Uterus (tissue), 4 donors: Measurements from ENCODE around the gene HORMAD2. TPM values are rescaled to one million over a fixed set of nuclear protein-coding genes. Genes with fewer than 3 reads are reported as not detected.

Source experiments
- DNase-seq, 2 donors: peaks; one replicate each; pipeline ENCODE4 v3.0.0-alpha.2; 2019 to 2020
- H3K27ac ChIP-seq, 2 donors: fragments of 200-600 bp; sonication (generic); 1 replicate in 1 of 2; 2 replicates in 1 of 2; pipeline ENCODE4 v1.5.1; 2016 to 2018
- H3K27me3 ChIP-seq, 2 donors: fragments of 200-600 bp; sonication (generic); one replicate each; pipeline ENCODE4 v1.5.1; 2018 to 2019; ENCODE audit warnings: control low read depth in 1 of 2
- H3K36me3 ChIP-seq, 2 donors: fragments of 200-600 bp; sonication (generic); one replicate each; pipeline ENCODE4 v1.5.1; 2019; ENCODE audit warnings: control low read depth in 1 of 2
- H3K4me1 ChIP-seq, 2 donors: fragments of 200-600 bp; sonication (generic); one replicate each; pipeline ENCODE4 v1.5.1; 2018 to 2019; ENCODE audit warnings: control low read depth in 1 of 2
- H3K4me3 ChIP-seq, 2 donors: fragments of 200-600 bp; sonication (generic); 1 replicate in 1 of 2; 2 replicates in 1 of 2; pipeline ENCODE4 v1.5.1; 2018 to 2019; ENCODE audit warnings: mild to moderate bottlenecking in 1 of 2
- H3K9me3 ChIP-seq, 2 donors: fragments of 200-600 bp; sonication (generic); one replicate each; pipeline ENCODE4 v1.5.1; 2019; ENCODE audit warnings: control low read depth in 1 of 2
- CTCF ChIP-seq, 4 experiments: fragments of 200-600 bp in 2 of 4; fragments of 450-650 bp in 2 of 4; sonication (generic) in 2 of 4; IDR thresholded peaks; one replicate each; pipeline ENCODE4 v1.5.1; 2016 to 2019; ENCODE audit warnings: antibody characterized with exemption in 4 of 4, mild to moderate bottlenecking in 2 of 4, moderate library complexity in 1 of 4
- POLR2A ChIP-seq, 2 donors: fragments of 450-650 bp; IDR thresholded peaks; one replicate each; pipeline ENCODE4 v1.6.1; 2016; ENCODE audit warnings: antibody characterized with exemption in 2 of 2, mild to moderate bottlenecking in 1 of 2, moderate library complexity in 1 of 2
- intact Hi-C: fragments of 100-400 bp; cut with DNase I; formaldehyde crosslinking; loops from one replicate; pipeline ENCODE4 v1.15.1; 2023; ENCODE audit warnings: low total_unique reads
- total RNA-seq, 4 donors: library from RNA; depleted of rRNA in 3 of 4; stranded (reverse); fragments of >200 nt in 3 of 4; gene quantifications; one replicate each; pipeline versions ENCODE4 v1.1.0 to v1.2.4, GENCODE V29; 2014 to 2023
- donor health status: DM: yes; HTN: yes; CAD: no.

HORMAD2 gene
- total RNA-seq, 4 donors from 2014 or later = not detected

GRCh38 chr22:30167296-30167695 is 87.0 kb downstream of the HORMAD2 start:
- H3K9me3 ChIP-seq = no peaks in the 10 kb centered on the region
- intact Hi-C loops = no loop called here
- TF ChIP-seq POLR2A (IDR thresholded peaks at IDR 0.05) (no peak), CTCF (IDR thresholded peaks at IDR 0.05) (no peak)

GRCh38 chr22:30167734-30168133 is 87.5 kb downstream of the HORMAD2 start:
- no peak for TF ChIP-seq CTCF (IDR thresholded peaks at IDR 0.05)
- peaks cover 0 to 6% of the 10 kb centered on the region in 2 donors for H3K27me3 ChIP-seq
- intact Hi-C loops = no loop called here
- H3K36me3 ChIP-seq = no peaks in the 10 kb centered on the region
- DNase-seq = no peak
- H3K27ac ChIP-seq = no peak overlapping the region
- H3K4me3 ChIP-seq = no peak overlapping the region
- H3K4me1 ChIP-seq = no peaks in the 10 kb centered on the region
- H3K9me3 ChIP-seq = no peaks in the 10 kb centered on the region

More at GRCh38 chr22:30167296-30167695, 87.0 kb downstream of the HORMAD2 start:
- Histone ChIP-seq H3K4me3 (no peak overlapping the region), H3K36me3 (no peaks in the 10 kb centered on the region), H3K27me3 (peaks cover 0 to 6% of the 10 kb centered on the region in 2 donors), H3K27ac (no peak overlapping the region), H3K4me1 (no peaks in the 10 kb centered on the region)
- no peak for DNase-seq

- H3K27ac ChIP-seq = no peak overlapping the region
- H3K36me3 ChIP-seq = no peaks in the 10 kb centered on the region
- no peaks in the 10 kb centered on the region for H3K4me1 ChIP-seq
- peaks cover 0 to 6% of the 10 kb centered on the region in 2 donors for H3K27me3 ChIP-seq
- intact Hi-C loops = no loop called here
- no peak for TF ChIP-seq CTCF (IDR thresholded peaks at IDR 0.05)
- no peak for TF ChIP-seq POLR2A (IDR thresholded peaks at IDR 0.05)
- DNase-seq = no peak
- H3K9me3 ChIP-seq = no peaks in the 10 kb centered on the region
- H3K4me3 ChIP-seq = no peak overlapping the region
Measured at GRCh38 chr22:30169002-30169401, 88.7 kb downstream of the HORMAD2 start.

- peaks cover 0 to 6% of the 10 kb centered on the region in 2 donors for H3K27me3 ChIP-seq
- TF ChIP-seq CTCF (IDR thresholded peaks at IDR 0.05) (no peak), POLR2A (IDR thresholded peaks at IDR 0.05) (no peak)
- no peak overlapping the region for H3K27ac ChIP-seq
- no peaks in the 10 kb centered on the region for H3K4me1 ChIP-seq
- intact Hi-C loops = no loop called here
- H3K4me3 ChIP-seq = no peak overlapping the region
- DNase-seq = no peak
- no peaks in the 10 kb centered on the region for H3K36me3 ChIP-seq
- H3K9me3 ChIP-seq = no peaks in the 10 kb centered on the region
Measured at GRCh38 chr22:30170129-30170528, 89.9 kb downstream of the HORMAD2 start.

- Histone ChIP-seq H3K27ac (no peak overlapping the region), H3K9me3 (no peaks in the 10 kb centered on the region), H3K4me1 (no peaks in the 10 kb centered on the region), H3K36me3 (no peaks in the 10 kb centered on the region), H3K27me3 (no peaks in the 10 kb centered on the region), H3K4me3 (no peak overlapping the region)
- intact Hi-C loops = no loop called here
- TF ChIP-seq CTCF (IDR thresholded peaks at IDR 0.05) (no peak), POLR2A (IDR thresholded peaks at IDR 0.05) (no peak)
- DNase-seq = no peak
Measured at GRCh38 chr22:30171008-30171407, 90.7 kb downstream of the HORMAD2 start.
